Kidney (tissue), 14 donors: ENCODE results near the gene SLC26A8. TPM values are rescaled to one million over a fixed set of nuclear protein-coding genes. Genes with fewer than 3 reads are reported as not detected.

ENCODE experiments used
- DNase-seq, 5 donors: peaks; one replicate each; pipeline ENCODE4 v3.0.0-alpha.2; 2013 to 2020
- FAIRE-seq: peaks from 2 replicates; lab custom pipeline; 2012; peaks lifted over from hg19 to GRCh38; lab: Jason Lieb, UNC
- H3K27ac ChIP-seq, 2 donors: one replicate each; pipeline ENCODE4 v1.7.0; 2013; ENCODE audit warnings: low read depth in 2 of 2, low read length in 2 of 2, inconsistent platforms in 1 of 2
- H3K27me3 ChIP-seq: one replicate; pipeline ENCODE4 v1.7.1; 2013; ENCODE audit warnings: low read length, inconsistent platforms; ENCODE audit not compliant: control insufficient read depth, insufficient read depth
- H3K36me3 ChIP-seq, 3 donors: one replicate each; pipeline versions ENCODE4 v1.7.0 to v1.7.1; 2013; ENCODE audit warnings: low read length in 3 of 3, control low read depth in 1 of 3, inconsistent platforms in 1 of 3; ENCODE audit not compliant: insufficient read depth in 3 of 3, control insufficient read depth in 2 of 3
- H3K4me1 ChIP-seq, 3 donors: one replicate each; pipeline versions ENCODE4 v1.7.0 to v1.7.1; 2013; ENCODE audit warnings: low read length in 3 of 3, inconsistent platforms in 1 of 3, low read depth in 1 of 3; ENCODE audit not compliant: control insufficient read depth in 2 of 3, insufficient read depth in 2 of 3
- H3K4me3 ChIP-seq, 3 donors: one replicate each; pipeline versions ENCODE4 v1.7.0 to v1.8.1; 2013; ENCODE audit warnings: low read length in 3 of 3, control low read depth in 1 of 3, inconsistent platforms in 1 of 3
- H3K9ac ChIP-seq, 3 donors: one replicate each; pipeline versions ENCODE4 v1.7.0 to v1.7.1; 2013; ENCODE audit warnings: low read length in 3 of 3, control low read depth in 1 of 3, inconsistent platforms in 1 of 3
- H3K9me3 ChIP-seq, 3 donors: one replicate each; pipeline versions ENCODE4 v1.7.0 to v1.7.1; 2013; ENCODE audit warnings: low read length in 3 of 3, control low read depth in 1 of 3, inconsistent platforms in 1 of 3; ENCODE audit not compliant: control insufficient read depth in 2 of 3, insufficient read depth in 1 of 3
- CTCF ChIP-seq: IDR thresholded peaks from 3 replicates; pipeline ENCODE4 v1.5.1; 2012; ENCODE audit warnings: mild to moderate bottlenecking, moderate library complexity, borderline replicate concordance; ENCODE audit not compliant: insufficient read depth; ENCODE audit errors: extremely low read depth
- intact Hi-C: fragments of 100-400 bp; cut with DNase I; formaldehyde crosslinking; loops from one replicate; pipeline ENCODE4 v1.11.1; 2022
- polyA plus RNA-seq: library from polyadenylated mRNA; stranded (reverse); fragments of 350-450 nt; fragmentation: Illumina TruSeq; extraction: RNeasy Lipid Tissue Mini Kit (QIAGEN cat#74804); gene quantifications from one replicate; pipeline ENCODE4 v1.2.3, GENCODE V29; 2014; ENCODE audit warnings: low read depth, low replicate concordance; ENCODE audit not compliant: insufficient read depth
- total RNA-seq: library from RNA; stranded (reverse); fragmentation: NEBNext Ultra II Directional; extraction: Animal tissue kit (Norgen Biotek cat#: 25700); gene quantifications from one replicate; pipeline ENCODE4 v1.2.1, GENCODE V29; 2021
- donor health status: control.
- donor health status: control.
- donor health status: control.
- donor health status: control.
- donor health status: control.
- donor health status: DM: yes; HTN: yes; CAD: no.
- donor health status: Normal renal cell carcinoma (clear cell type).

SLC26A8 gene
- total and polyA plus RNA-seq, 2 donors from 2014 or later, result 0.22 TPM; not detected in 1

DNA sequence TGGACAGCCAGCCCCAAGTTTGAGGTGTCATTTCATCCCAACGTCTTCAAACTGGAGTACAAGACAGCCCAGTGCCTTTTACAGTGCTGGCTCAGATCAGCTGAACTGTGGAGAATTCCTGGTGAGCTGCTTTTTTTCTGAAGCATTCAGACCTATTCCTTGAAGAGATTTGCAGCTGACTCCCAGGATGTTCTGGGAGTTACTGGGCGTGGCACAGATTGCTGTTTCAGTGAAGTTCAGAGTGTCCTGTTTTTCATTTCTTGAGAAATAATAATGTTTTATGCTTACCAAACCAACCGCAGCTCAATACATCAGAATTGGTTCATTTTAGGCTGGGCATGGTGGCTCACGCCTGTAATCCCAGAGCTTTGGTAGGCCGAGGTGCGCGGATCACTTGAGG lies 70.1 kb downstream of the SLC26A8 start:
- H3K9ac ChIP-seq, result no peak overlapping the region
- no peak for TF ChIP-seq CTCF
- FAIRE-seq (no peak), DNase-seq (no peak)
- H3K9me3 ChIP-seq, result no peaks in the 10 kb centered on the region
- no peak overlapping the region for H3K27ac ChIP-seq
- no peaks in the 10 kb centered on the region for H3K4me1 ChIP-seq
- H3K36me3 ChIP-seq, result no peaks in the 10 kb centered on the region
- H3K4me3 ChIP-seq, result no peak overlapping the region
- H3K27me3 ChIP-seq, result no peaks in the 10 kb centered on the region
- intact Hi-C loops, result no loop called here

GRCh38 chr6:35948725-35949124 lies 75.7 kb downstream of the SLC26A8 start:
- intact Hi-C loops, result no loop called here
- no peak for FAIRE-seq

DNA sequence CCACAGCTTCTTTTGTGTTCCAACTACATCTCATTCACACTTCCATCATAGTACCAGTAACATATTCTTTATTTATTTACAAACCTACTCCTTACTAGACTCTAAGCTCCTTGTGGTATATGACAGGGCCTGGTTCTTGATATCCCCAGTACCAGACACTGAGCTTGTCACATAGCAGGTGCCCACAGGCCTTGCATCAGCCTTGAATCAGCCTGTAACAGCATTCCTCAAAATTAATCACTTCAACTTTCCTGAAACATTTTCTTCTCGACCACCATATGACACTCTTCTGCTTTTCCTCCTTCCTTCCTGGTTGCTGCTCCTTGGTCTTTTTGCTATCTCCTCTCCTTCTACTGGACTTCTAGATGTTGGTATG lies 78.8 kb downstream of the SLC26A8 start:
- Histone ChIP-seq H3K27me3 (no peaks in the 10 kb centered on the region), H3K36me3 (no peaks in the 10 kb centered on the region), H3K9ac (no peak overlapping the region), H3K9me3 (no peaks in the 10 kb centered on the region), H3K4me1 (no peaks in the 10 kb centered on the region), H3K27ac (no peak overlapping the region), H3K4me3 (no peak overlapping the region)
- no peak for TF ChIP-seq CTCF
- FAIRE-seq (no peak), DNase-seq (no peak)
- intact Hi-C loops, result no loop called here

More at GRCh38 chr6:35948725-35949124, 75.7 kb downstream of the SLC26A8 start:
- Histone ChIP-seq H3K27ac (no peak overlapping the region), H3K36me3 (no peaks in the 10 kb centered on the region), H3K4me3 (no peak overlapping the region), H3K27me3 (no peaks in the 10 kb centered on the region), H3K4me1 (no peaks in the 10 kb centered on the region), H3K9me3 (no peaks in the 10 kb centered on the region), H3K9ac (no peak overlapping the region)
- TF ChIP-seq CTCF, result no peak
- DNase-seq, result no peak

DNA sequence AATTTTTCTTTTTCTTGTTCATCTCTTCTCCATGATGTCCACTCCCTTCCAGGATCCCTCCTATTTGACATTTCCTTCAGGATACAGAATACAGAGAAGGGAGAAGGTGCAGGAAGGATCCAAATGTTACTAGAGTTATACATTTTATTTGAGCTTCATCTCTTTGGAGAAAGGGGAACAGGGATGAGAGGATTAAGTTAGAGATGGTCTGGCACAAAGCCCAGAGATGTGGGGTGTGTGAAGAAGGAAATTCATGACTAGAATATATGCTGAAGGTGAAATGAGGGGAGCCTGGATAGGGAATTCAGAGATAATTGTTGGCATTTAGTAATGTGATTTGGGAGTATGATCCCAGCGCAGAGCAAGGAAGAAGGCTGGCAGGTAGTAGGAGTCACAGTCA lies 81.1 kb downstream of the SLC26A8 start:
- no peak for FAIRE-seq
- Histone ChIP-seq H3K4me1 (no peaks in the 10 kb centered on the region), H3K9me3 (no peaks in the 10 kb centered on the region), H3K27me3 (no peaks in the 10 kb centered on the region), H3K36me3 (no peaks in the 10 kb centered on the region), H3K27ac (no peak overlapping the region), H3K9ac (no peak overlapping the region), H3K4me3 (no peak overlapping the region)
- DNase-seq, result no peak
- intact Hi-C loops, result no loop called here
- TF ChIP-seq CTCF, result no peak
